Caco-2 (cell line): Measurements from ENCODE around the gene SLC46A1. TPM values are rescaled to one million over a fixed set of nuclear protein-coding genes. Genes with fewer than 3 reads are reported as not detected.

Experiments
- BruUV-seq: library from RNA; stranded (reverse); fragments of 400-500 nt; replicated peaks from 2 replicates; lab custom pipeline; 2021; lab: Mats Ljungman, UMichigan
- CTCF ChIA-PET: fragments of 300-600 bp; sonication (Branson Sonifier 250); formaldehyde crosslinking; loops from one replicate; lab custom pipeline; 2022; ENCODE audit warnings: antibody characterized with exemption; lab: Charles Lee
- POLR2A ChIA-PET: fragments of 300-600 bp; sonication (Branson Sonifier 250); formaldehyde crosslinking; loops from one replicate; lab custom pipeline; 2022; ENCODE audit warnings: antibody characterized with exemption; lab: Charles Lee
- DNase-seq, 2 experiments: peaks; one replicate each; pipeline versions ENCODE4 v3.0.0 to v3.0.0-alpha.2; 2020 to 2022
- H3K27me3 ChIP-seq: replicated peaks from 2 replicates; pipeline ENCODE4 v1.6.0; 2011; ENCODE audit warnings: low read length; ENCODE audit not compliant: control insufficient read depth, insufficient read depth
- H3K36me3 ChIP-seq: 2 replicates; pipeline ENCODE4 v1.5.1; 2011; ENCODE audit warnings: low read length; ENCODE audit not compliant: control insufficient read depth, insufficient read depth
- H3K4me1 ChIP-seq: fragments of 250-450 bp; sonication (Bioruptor Pico); 2 replicates; pipeline ENCODE4 v1.5.1; 2020; ENCODE audit warnings: mild to moderate bottlenecking
- H3K4me3 ChIP-seq: 2 replicates; pipeline ENCODE4 v1.5.1; 2011; ENCODE audit warnings: low read depth, mild to moderate bottlenecking, control low read depth, low read length
- H3K9me3 ChIP-seq: fragments of 250-450 bp; sonication (Bioruptor Pico); 2 replicates; pipeline ENCODE4 v1.5.1; 2020; ENCODE audit warnings: mild to moderate bottlenecking, moderate library complexity
- H3K27ac Mint-ChIP-seq: one replicate; pipeline ENCODE4 v1.8.0; 2022; ENCODE audit warnings: mixed read lengths; ENCODE audit not compliant: unreplicated experiment
- H3K27me3 Mint-ChIP-seq: one replicate; pipeline ENCODE4 v1.8.0; 2022; ENCODE audit warnings: mixed read lengths; ENCODE audit not compliant: insufficient read depth, unreplicated experiment
- H3K36me3 Mint-ChIP-seq: one replicate; pipeline ENCODE4 v1.8.0; 2022; ENCODE audit warnings: mild to moderate bottlenecking, mixed read lengths; ENCODE audit not compliant: insufficient read depth, unreplicated experiment
- H3K4me1 Mint-ChIP-seq: one replicate; pipeline ENCODE4 v1.8.0; 2022; ENCODE audit warnings: low read depth, mixed read lengths; ENCODE audit not compliant: unreplicated experiment
- H3K4me3 Mint-ChIP-seq: one replicate; pipeline ENCODE4 v1.8.0; 2022; ENCODE audit warnings: mild to moderate bottlenecking, moderate library complexity, mixed read lengths; ENCODE audit not compliant: unreplicated experiment
- H3K9me3 Mint-ChIP-seq: one replicate; pipeline ENCODE4 v1.8.0; 2022; ENCODE audit warnings: mixed read lengths; ENCODE audit not compliant: unreplicated experiment
- intact Hi-C: fragments of 100-400 bp; cut with micrococcal nuclease; formaldehyde crosslinking; loops from one replicate; pipeline ENCODE4 v1.10.0; 2022; ENCODE audit not compliant: unreplicated experiment
- total RNA-seq: library from RNA; stranded (reverse); gene quantifications from 2 replicates; pipeline ENCODE4 v1.2.3, GENCODE V29; 2022
- TF ChIP-seq, protein P1 (sequence below), 2 experiments: fragments of 200-600 bp in 1 of 2; IDR thresholded peaks; 1 replicate in 1 of 2; 2 replicates in 1 of 2; pipeline versions ENCODE4 v1.5.1 to v1.8.0; 2011 to 2022; ENCODE audit warnings: antibody characterized with exemption in 1 of 2, control low read depth in 1 of 2, inconsistent platforms in 1 of 2, low read depth in 1 of 2, low read length in 1 of 2, mild to moderate bottlenecking in 1 of 2, moderate library complexity in 1 of 2; ENCODE audit not compliant: insufficient read depth in 1 of 2, severe bottlenecking in 1 of 2, unreplicated experiment in 1 of 2

Gene SLC46A1
- total RNA-seq, 1 experiment from 2014 or later = 114 TPM

DNA sequence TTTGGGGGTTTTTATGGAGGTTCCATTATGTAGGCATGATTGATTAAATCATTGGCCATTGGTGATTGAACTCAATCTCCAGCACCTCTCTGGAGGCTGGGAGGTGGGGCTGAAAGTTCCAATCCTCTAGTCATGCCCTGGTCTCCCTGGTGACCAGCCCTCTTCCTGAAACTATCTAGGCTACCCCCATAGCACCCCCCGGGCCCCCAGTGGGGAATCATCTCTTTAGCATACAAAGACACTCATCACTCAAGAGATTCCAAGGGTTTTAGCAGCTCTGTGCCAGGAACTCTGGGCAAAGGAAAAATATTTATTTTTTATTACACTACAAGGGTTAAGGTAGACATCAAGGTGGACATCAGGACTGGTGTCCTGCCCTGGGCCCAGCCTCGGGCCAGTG, 10.6 kb downstream of the SLC46A1 start:
- no peaks in the 10 kb centered on the region for H3K27me3 ChIP-seq
- Mint-ChIP-seq H3K4me1 (peaks cover 55% of the 10 kb centered on the region), H3K36me3 (peaks cover 79% of the 10 kb centered on the region), H3K9me3 (no peaks in the 10 kb centered on the region), H3K27me3 (no peaks in the 10 kb centered on the region), H3K27ac (peak overlapping the region; percentile 30), H3K4me3 (peak overlapping the region; percentile 15)
- no peak overlapping the region for H3K4me3 ChIP-seq
- CTCF ChIA-PET = interaction anchor here (0.8 kb wide), 1 partner anchor 11 kb away, joined by 3 read pairs; no protein-coding TSS in a partner anchor
- POLR2A ChIA-PET = interaction anchor here (0.7 to 1.3 kb wide), 9 partner anchors 10 to 60 kb away, joined by 4 to 6 read pairs (median 5); partner anchors contain the start of genes IFT20, POLDIP2, TNFAIP1 and VTN
- H3K4me1 ChIP-seq = peaks cover 78% of the 10 kb centered on the region
- DNase-seq = no peak
- no TSS peak for BruUV-seq
- intact Hi-C loops = loop anchor here (2.0 kb wide), 1 partner anchor 21 kb away; no protein-coding TSS in a partner anchor
- TF ChIP-seq, protein P1, sequence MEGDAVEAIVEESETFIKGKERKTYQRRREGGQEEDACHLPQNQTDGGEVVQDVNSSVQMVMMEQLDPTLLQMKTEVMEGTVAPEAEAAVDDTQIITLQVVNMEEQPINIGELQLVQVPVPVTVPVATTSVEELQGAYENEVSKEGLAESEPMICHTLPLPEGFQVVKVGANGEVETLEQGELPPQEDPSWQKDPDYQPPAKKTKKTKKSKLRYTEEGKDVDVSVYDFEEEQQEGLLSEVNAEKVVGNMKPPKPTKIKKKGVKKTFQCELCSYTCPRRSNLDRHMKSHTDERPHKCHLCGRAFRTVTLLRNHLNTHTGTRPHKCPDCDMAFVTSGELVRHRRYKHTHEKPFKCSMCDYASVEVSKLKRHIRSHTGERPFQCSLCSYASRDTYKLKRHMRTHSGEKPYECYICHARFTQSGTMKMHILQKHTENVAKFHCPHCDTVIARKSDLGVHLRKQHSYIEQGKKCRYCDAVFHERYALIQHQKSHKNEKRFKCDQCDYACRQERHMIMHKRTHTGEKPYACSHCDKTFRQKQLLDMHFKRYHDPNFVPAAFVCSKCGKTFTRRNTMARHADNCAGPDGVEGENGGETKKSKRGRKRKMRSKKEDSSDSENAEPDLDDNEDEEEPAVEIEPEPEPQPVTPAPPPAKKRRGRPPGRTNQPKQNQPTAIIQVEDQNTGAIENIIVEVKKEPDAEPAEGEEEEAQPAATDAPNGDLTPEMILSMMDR (IDR thresholded peaks at IDR 0.05; ENCODE audit: insufficient read depth in 1 of 2, low read depth in 1 of 2, low read length in 1 of 2, severe bottlenecking in 1 of 2, unreplicated experiment in 1 of 2) = no peak
- no peaks in the 10 kb centered on the region for H3K9me3 ChIP-seq
- H3K36me3 ChIP-seq = peaks cover 16% of the 10 kb centered on the region

DNA sequence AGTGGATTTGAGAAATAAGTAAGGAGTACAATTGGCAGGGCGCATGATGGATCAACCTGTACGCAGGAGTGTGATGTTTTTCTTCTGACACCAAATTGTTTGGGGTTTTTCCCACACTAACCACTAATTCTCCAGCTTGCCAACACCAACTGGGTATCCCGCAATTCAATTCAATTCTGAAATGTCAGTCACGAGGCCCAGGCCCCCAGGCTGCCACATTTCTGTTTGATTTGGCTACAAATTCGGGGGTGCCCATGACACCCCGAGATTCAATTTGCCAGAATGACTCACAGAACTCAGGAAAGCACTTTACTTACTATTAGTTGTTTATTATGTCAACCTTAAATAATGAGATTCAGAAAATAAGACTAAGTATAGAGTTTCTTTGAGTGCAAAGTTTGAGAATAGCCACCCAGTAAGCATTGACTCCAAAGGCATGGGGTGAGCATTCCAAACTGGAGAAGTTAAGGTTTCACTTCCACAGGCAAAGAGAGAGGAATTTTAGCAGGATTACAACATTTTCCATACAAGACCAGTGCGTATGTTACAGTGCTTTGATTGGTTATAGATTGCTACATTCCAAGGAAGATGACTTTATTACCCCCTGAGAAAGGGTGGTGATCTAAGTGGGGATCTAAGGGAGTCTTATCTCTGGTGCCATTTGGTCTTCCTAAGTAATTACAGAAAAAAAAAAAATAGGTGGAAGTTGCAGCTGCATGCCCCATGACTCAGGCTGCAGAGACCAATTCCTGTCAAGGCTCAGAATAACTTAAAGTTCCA, 11.5 kb downstream of the SLC46A1 start:
- H3K4me1 ChIP-seq = peaks cover 87% of the 10 kb centered on the region
- intact Hi-C loops = loop anchor here (1.0 to 2.0 kb wide), 2 partner anchors 10 to 22 kb away; no protein-coding TSS in a partner anchor
- no peaks in the 10 kb centered on the region for H3K27me3 ChIP-seq
- no peak overlapping the region for H3K4me3 ChIP-seq
- no peaks in the 10 kb centered on the region for H3K9me3 ChIP-seq
- H3K36me3 ChIP-seq = peaks cover 13% of the 10 kb centered on the region
- ChIA-PET CTCF (interaction anchor here (0.6 to 1.2 kb wide), 4 partner anchors 10 to 176 kb away, joined by 3 to 4 read pairs (median 3); no protein-coding TSS in a partner anchor), POLR2A (interaction anchor here (0.7 to 1.3 kb wide), 9 partner anchors 10 to 59 kb away, joined by 4 to 6 read pairs (median 4); partner anchors contain the start of genes IFT20, POLDIP2, TNFAIP1 and VTN)
- peaks cover 73% of the 10 kb centered on the region for H3K36me3 Mint-ChIP-seq
- H3K4me1 Mint-ChIP-seq = peaks cover 64% of the 10 kb centered on the region
- H3K4me3 Mint-ChIP-seq = peak overlapping the region; percentile 0
- H3K27ac Mint-ChIP-seq = peak overlapping the region; percentile 30
- H3K27me3 Mint-ChIP-seq = no peaks in the 10 kb centered on the region
- H3K9me3 Mint-ChIP-seq = no peaks in the 10 kb centered on the region
- TF ChIP-seq, protein P1 (IDR thresholded peaks at IDR 0.05; ENCODE audit: insufficient read depth in 1 of 2, low read depth in 1 of 2, low read length in 1 of 2, severe bottlenecking in 1 of 2, unreplicated experiment in 1 of 2) = no peak
- DNase-seq = peak in 1 of 2 experiments; percentile 69
- BruUV-seq = TSS peak; percentile 3

DNA sequence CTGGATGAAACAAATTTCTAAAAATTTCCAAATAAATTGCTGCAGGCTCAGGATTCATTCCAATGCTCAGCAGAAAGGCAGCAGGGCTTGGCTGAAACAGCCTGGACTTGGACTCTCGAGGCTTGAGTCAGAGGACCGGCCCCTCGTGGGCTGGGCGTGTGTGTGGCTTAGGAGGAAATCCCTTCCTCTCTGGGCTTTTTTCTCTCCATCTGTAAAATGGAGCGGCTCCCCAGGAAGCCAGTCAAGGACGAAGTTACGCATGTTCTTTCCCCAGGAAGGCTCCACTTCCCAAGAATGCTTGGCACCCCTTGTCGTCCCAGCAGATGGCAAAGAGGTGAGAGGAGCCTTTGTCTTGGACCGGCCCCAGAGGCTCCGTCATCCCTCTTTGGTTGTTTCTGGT, 13.5 kb downstream of the SLC46A1 start:
- DNase-seq = no peak
- peaks cover 54% of the 10 kb centered on the region for H3K4me1 Mint-ChIP-seq
- CTCF ChIA-PET = interaction anchor here (1.1 kb wide), 1 partner anchor 74 kb away, joined by 8 read pairs; no protein-coding TSS in a partner anchor
- no peak overlapping the region for H3K27ac Mint-ChIP-seq
- H3K4me1 ChIP-seq = peaks cover 74% of the 10 kb centered on the region
- no peaks in the 10 kb centered on the region for H3K9me3 Mint-ChIP-seq
- no peak overlapping the region for H3K4me3 ChIP-seq
- intact Hi-C loops = no loop called here
- H3K9me3 ChIP-seq = no peaks in the 10 kb centered on the region
- no TSS peak for BruUV-seq
- POLR2A ChIA-PET = interaction anchor here (1.3 kb wide), 1 partner anchor 57 kb away, joined by 3 read pairs; the partner anchor contains the start of gene TNFAIP1
- TF ChIP-seq, protein P1 (IDR thresholded peaks at IDR 0.05; ENCODE audit: insufficient read depth in 1 of 2, low read depth in 1 of 2, low read length in 1 of 2, severe bottlenecking in 1 of 2, unreplicated experiment in 1 of 2) = no peak
- H3K36me3 ChIP-seq = peaks cover 10% of the 10 kb centered on the region
- H3K27me3 ChIP-seq = no peaks in the 10 kb centered on the region
- H3K27me3 Mint-ChIP-seq = no peaks in the 10 kb centered on the region
- H3K36me3 Mint-ChIP-seq = peaks cover 52% of the 10 kb centered on the region
- no peak overlapping the region for H3K4me3 Mint-ChIP-seq
